ENCODE measurements around the gene SNRK. TPM values are rescaled to one million over a fixed set of nuclear protein-coding genes. Genes with fewer than 3 reads are reported as not detected.

The SNRK gene
- 18.7 TPM for total RNA-seq
- long read RNA-seq, full-length matches to known transcripts, result 20 of 30 reads
- long read RNA-seq, partial matches to known transcripts, result 1 of 30 reads
- long read RNA-seq, other reads (novel, unspliced or antisense), result 9 of 30 reads

GRCh38 chr3:43286115-43286840 lies at the start of gene SNRK:
Gene SNRK, plus strand, starts transcription at chr3:43286540. Its CDS starts 16,664 bp downstream, at chr3:43303204.
- ATAC-seq (ENCODE audit: poor library complexity) (peak; percentile 97), DNase-seq (peak; percentile 94)
- intact Hi-C loops (cut with DNase I), result no loop called here

DNA sequence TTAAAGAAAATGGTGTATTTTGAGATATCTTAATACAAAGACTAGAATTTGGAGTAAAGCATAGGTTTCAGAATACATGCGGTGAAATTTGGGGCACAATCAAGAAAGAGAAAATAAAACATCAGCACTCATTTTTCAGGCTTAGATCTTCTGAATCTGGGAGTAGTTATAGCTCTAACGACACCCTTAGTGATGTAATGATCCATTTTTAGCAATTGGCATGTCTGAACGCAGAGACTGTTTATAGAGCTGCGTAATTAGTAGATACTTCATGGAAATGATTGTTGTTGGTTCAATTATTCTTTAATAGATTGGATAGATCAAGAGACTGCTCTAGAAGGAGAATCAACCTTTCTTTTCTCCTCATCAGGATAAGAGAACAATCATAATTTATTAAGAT lies 47.5 kb upstream of the SNRK start:
- no peak for DNase-seq
- ATAC-seq (ENCODE audit: poor library complexity), result no peak
- intact Hi-C loops (cut with DNase I), result no loop called here

DNA sequence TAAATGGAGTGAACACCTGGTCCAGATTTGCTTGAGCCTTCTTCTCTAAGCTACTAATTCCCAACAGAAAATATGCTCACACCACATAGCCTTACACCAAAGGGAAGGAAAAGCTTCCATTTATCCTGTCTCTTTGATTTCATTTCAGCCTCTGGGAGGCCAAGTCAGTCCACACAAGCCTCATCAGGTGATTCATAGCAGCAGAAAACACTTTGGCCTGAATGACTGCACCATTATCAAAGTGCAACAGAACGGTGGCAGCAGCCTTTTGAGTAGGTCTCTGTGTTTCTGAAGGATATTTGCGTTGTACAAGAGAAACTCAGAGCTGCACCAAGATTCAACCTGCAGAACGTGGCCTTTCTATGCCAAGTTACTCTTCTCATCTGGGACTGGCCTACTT lies 46.6 kb upstream of the SNRK start:
- DNase-seq, result no peak
- no peak for ATAC-seq (ENCODE audit: poor library complexity)
- intact Hi-C loops (cut with DNase I), result no loop called here

GRCh38 chr3:43243590-43244587 lies 42.5 kb upstream of the SNRK start:
- no peak for DNase-seq
- intact Hi-C loops (cut with DNase I), result no loop called here
- no peak for ATAC-seq (ENCODE audit: poor library complexity)

GRCh38 chr3:43244694-43245093 lies 41.6 kb upstream of the SNRK start:
- ATAC-seq (ENCODE audit: poor library complexity) (no peak), DNase-seq (no peak)
- intact Hi-C loops (cut with DNase I), result no loop called here

DNA sequence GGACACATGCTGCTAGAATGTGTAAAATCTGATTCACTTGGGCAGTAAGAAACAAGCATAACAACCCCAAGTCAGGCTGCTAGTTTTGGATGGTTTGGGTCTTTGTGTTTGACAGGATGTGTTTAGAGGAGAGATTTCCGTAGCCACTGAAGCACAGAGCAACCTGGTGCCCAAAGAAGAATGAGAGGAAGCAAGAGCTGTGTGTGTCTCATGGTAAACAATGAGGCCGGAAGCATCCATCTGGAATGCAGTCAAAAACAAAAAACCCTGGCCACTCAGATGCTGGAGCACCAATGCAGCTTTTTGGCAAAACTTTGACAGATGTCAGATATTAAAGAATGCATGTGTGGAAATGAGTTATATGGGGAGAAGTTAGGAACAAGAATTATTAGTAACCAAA lies 39.4 kb upstream of the SNRK start:
- ATAC-seq (ENCODE audit: poor library complexity), result peak; percentile 34
- intact Hi-C loops (cut with DNase I), result no loop called here

GRCh38 chr3:43247561-43248184 lies 38.7 kb upstream of the SNRK start:
- ATAC-seq (ENCODE audit: poor library complexity) (no peak), DNase-seq (no peak)
- intact Hi-C loops (cut with DNase I), result no loop called here

More for the DNA sequence above, 39.4 kb upstream of the SNRK start:
- no peak for DNase-seq

DNA sequence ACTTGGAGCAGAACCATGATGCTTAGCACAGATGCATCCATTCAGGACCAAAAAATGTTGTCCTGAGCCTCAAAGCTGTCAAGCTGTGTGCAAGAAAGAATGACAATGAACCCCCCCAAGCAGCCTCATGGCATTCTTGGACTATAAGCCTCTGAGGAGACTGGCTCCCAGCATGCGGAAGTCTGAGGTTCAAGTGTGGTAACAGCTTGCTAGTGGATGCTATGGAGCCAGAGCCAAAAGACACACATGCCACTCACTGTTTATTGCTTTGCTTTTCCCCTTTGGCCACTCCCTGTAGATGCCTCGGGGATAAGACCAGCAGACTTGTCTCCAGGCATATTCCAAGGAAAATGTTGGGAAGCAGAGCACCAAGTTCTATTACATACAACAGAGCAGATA lies 38.2 kb upstream of the SNRK start:
- intact Hi-C loops (cut with DNase I), result no loop called here
- DNase-seq, result no peak

DNA sequence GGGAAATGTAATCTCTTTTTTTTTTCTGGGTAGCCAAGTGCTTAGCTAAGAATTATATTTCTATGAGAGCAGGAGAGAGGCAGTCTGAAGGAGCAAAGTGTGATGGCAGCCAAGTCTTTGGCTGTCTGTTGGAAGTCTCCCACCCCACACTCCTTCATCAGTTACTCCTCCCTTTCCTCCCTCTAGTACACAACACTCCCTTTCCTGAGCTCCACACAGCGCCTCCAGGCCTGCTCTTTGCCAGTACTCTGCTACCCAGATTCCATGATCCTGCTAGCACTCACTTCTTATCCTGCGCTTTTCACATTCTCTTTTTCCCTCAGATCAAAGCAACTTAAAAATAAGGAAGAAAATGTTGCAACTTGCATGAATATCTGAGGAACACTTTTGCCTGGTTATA lies 37.4 kb upstream of the SNRK start:
- no peak for ATAC-seq (ENCODE audit: poor library complexity)
- intact Hi-C loops (cut with DNase I), result no loop called here
- DNase-seq, result no peak

More for the DNA sequence above, 38.2 kb upstream of the SNRK start:
- ATAC-seq (ENCODE audit: poor library complexity), result no peak

DNA sequence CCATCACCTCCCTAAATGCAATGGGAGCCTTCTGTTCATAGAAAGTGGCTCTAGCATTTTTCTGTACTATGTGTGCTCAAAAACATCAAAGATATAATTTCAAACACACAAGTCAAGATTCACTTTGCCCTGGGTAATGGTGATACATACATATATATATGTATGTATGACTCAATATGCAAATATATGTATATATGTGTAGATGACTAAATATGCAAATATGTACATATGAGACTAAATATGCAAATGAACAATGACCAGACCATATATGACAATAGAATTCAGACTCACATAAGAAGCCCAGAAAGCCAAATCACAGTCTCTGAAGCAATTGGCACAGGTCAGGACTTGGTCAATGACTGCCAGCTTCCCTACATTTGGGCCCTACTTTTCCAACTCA lies 36.9 kb upstream of the SNRK start:
- DNase-seq, result no peak
- intact Hi-C loops (cut with DNase I), result no loop called here
- ATAC-seq (ENCODE audit: poor library complexity), result no peak

DNA sequence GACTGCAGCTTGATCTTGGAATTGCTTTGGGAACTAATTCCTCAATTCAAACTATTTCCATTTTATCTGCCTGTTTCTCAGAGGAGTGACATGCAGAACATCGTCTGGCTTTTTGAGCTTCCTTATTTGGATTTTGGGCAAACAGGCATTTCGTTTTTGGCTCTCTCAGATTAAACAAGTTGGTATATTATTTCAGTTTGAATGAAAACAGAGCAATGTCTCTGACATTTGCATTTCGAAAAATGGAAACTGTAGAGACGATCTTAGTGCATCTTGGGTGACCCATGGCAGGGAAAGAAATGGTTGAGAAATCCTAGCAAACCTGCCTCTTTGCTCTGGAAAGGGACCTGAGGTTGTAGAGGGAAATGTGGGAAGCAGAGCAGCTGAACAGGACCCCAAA lies 33.0 kb upstream of the SNRK start:
- no peak for DNase-seq
- no peak for ATAC-seq (ENCODE audit: poor library complexity)
- intact Hi-C loops (cut with DNase I), result no loop called here

DNA sequence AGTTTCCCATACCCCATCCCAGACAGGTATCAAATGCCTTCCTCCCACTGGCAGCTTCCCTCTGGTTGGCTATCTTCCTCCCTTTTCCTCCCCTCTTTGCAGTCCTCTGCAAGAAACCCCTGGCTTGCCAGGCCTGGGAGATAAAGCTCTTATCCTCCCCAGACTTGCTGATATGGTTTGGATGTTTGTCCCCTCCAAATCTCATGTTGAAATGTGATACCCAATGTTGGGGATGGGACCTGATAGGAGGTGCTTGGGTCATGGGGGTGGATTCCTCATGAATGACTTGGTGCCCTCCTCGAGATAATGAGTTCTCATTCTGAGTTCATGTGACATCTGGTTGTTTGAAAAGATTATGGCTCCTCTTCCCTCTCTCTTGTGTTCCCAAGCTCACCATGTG lies 32.2 kb upstream of the SNRK start:
- DNase-seq (no peak), ATAC-seq (ENCODE audit: poor library complexity) (no peak)
- intact Hi-C loops (cut with DNase I), result no loop called here

DNA sequence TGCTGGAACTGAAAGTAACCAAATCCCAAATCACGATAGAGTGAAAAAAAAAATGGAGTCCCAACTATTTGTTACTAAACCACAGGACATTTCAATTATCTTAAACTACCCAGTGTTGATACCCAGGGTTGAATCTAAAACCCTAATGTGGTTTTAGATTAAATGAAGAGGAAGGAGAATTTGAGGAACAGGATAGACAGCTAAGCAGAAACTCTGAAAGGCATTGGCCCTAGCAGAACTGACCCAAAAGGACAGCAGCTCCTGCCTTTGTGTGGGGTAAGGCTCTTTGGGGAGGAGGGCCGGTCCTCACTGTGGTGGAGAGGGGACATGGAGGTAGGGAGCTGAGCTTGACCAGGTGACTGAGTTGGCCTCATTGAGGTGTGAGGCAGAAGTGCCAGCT lies 30.7 kb upstream of the SNRK start:
- ATAC-seq (ENCODE audit: poor library complexity) (no peak), DNase-seq (no peak)
- intact Hi-C loops (cut with DNase I), result no loop called here

GRCh38 chr3:43256714-43257461 lies 29.5 kb upstream of the SNRK start:
- ATAC-seq (ENCODE audit: poor library complexity), result peak; percentile 46
- DNase-seq, result no peak
- intact Hi-C loops (cut with DNase I), result no loop called here

GRCh38 chr3:43257850-43258249 lies 28.5 kb upstream of the SNRK start:
- intact Hi-C loops (cut with DNase I), result no loop called here
- no peak for DNase-seq
- ATAC-seq (ENCODE audit: poor library complexity), result no peak

DNA sequence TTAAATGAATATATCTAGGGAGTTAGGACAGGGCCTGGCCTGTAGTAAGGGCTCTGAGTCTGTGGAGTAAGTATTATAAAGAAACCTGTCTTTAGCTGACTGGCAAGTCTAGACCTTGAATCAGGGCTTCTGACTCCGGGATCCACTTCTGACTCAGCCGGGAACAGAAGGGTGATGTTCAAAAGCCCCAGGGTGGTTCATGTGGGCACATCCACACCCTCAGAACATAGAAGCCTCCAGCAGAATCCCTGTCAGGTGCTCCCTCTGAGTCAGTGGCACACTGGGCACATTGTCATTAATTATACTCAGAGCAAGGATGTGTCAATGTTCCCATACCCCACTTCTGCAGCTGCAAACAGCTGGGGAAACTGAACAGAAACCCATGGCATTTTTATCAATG lies 26.7 kb upstream of the SNRK start:
- intact Hi-C loops (cut with DNase I), result no loop called here
- no peak for ATAC-seq (ENCODE audit: poor library complexity)
- no peak for DNase-seq

DNA sequence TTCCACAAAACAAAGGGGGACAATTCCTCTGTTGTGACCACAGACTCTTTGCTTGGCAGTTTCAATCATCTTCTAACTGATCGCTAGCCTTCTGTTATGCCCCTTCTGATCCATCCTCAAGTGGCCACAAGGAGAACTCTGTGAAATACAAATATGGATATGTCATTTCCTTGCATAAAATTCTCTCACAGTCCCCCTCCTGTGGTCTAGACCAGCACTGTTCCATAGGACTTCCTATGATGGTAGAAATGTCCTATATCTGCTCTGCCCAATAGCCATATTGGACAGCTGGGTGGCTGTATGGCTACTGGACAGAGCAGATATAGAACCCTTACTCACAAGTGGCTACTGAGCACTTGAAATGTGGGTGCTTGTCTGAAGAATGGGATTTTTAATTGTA lies 25.9 kb upstream of the SNRK start:
- no peak for ATAC-seq (ENCODE audit: poor library complexity)
- intact Hi-C loops (cut with DNase I), result no loop called here
- DNase-seq, result no peak

- ATAC-seq (ENCODE audit: poor library complexity) (no peak), DNase-seq (no peak)
- intact Hi-C loops (cut with DNase I), result no loop called here
Measured at GRCh38 chr3:43262194-43262593, 24.1 kb upstream of the SNRK start.

DNA sequence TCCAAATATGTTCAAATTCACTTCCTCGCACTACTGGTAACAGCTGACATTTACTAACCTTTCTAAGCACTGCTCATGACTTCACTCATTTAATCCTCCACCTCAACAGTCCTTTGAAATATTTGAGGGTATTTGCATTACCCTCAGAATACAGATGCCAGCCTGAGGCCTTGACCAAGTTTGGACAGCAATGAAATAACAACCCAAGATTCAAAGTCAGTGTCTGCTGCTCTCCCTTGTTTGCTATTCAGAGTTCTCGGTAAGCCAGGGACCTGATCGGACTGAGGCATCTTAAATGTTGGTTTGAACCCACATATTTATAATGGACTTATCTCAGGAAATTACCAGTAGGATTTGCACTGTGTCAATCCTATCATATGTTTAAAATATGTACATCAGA lies 19.9 kb upstream of the SNRK start:
- ATAC-seq (ENCODE audit: poor library complexity), result no peak
- DNase-seq, result no peak
- intact Hi-C loops (cut with DNase I), result no loop called here
